Esophagus squamous epithelium (tissue), 5 donors: ENCODE data around the gene POLR2I. TPM values are rescaled to one million over a fixed set of nuclear protein-coding genes. Genes with fewer than 3 reads are reported as not detected.
"Not testable (repeated sequence)": the region's sequence is repeated elsewhere in the genome, so short reads cannot be mapped to it uniquely, and the experiment has no call there.

Experiments used
- DNase-seq: peaks from one replicate; lab custom pipeline; 2025; lab: John Stamatoyannopoulos, UW
- H3K27ac ChIP-seq, 4 donors: fragments of 200-600 bp; sonication (generic); one replicate each; pipeline ENCODE4 v1.5.1; 2016 to 2019; ENCODE audit warnings: mild to moderate bottlenecking in 1 of 4
- H3K27me3 ChIP-seq, 4 donors: fragments of 200-600 bp; sonication (generic); 1 replicate in 3 of 4; 2 replicates in 1 of 4; pipeline versions ENCODE4 v1.5.1 to v1.6.0; 2017 to 2021; ENCODE audit warnings: antibody characterized with exemption in 1 of 4
- H3K36me3 ChIP-seq, 3 donors: fragments of 200-600 bp; sonication (generic); one replicate each; pipeline ENCODE4 v1.5.1; 2016 to 2019
- H3K4me1 ChIP-seq, 3 donors: fragments of 200-600 bp; sonication (generic); one replicate each; pipeline ENCODE4 v1.5.1; 2017 to 2019
- H3K4me3 ChIP-seq, 4 donors: fragments of 200-600 bp; sonication (generic); 1 replicate in 3 of 4; 2 replicates in 1 of 4; pipeline ENCODE4 v1.5.1; 2016 to 2019; ENCODE audit warnings: mild to moderate bottlenecking in 2 of 4, moderate library complexity in 1 of 4
- H3K9me3 ChIP-seq, 3 donors: fragments of 200-600 bp; sonication (generic); one replicate each; pipeline ENCODE4 v1.5.1; 2016 to 2019
- POLR2A ChIP-seq, 4 donors: fragments of 450-650 bp; IDR thresholded peaks; one replicate each; pipeline ENCODE4 v1.6.1; 2017; ENCODE audit warnings: antibody characterized with exemption in 4 of 4, mild to moderate bottlenecking in 4 of 4, moderate library complexity in 3 of 4
- WGBS, 2 donors: methylation state at CpG; one replicate each; pipeline ENCODE4 v1.1.5; 2018; 5-methylcytosine and 5-hydroxymethylcytosine counted together
- intact Hi-C: fragments of 100-400 bp; cut with DNase I; formaldehyde crosslinking; loops from one replicate; pipeline ENCODE4 v1.15.0; 2022
- total RNA-seq, 4 donors: library from RNA; depleted of rRNA; stranded (reverse); fragments of >200 nt; gene quantifications; one replicate each; pipeline ENCODE4 v1.1.0, GENCODE V29; 2016
- TF ChIP-seq, protein P1 (sequence below), 6 experiments: fragments of 450-650 bp in 4 of 6; fragments of 200-600 bp in 2 of 6; sonication (generic) in 2 of 6; IDR thresholded peaks; one replicate each; pipeline ENCODE4 v1.5.1; 2016 to 2019; ENCODE audit warnings: antibody characterized with exemption in 6 of 6, mild to moderate bottlenecking in 4 of 6, moderate library complexity in 4 of 6
- donor health status: DM: yes; HTN: yes; CAD: no.

The POLR2I gene
- total RNA-seq, 4 donors from 2014 or later, result 41.7 to 58.0 (median 47.6) TPM

DNA sequence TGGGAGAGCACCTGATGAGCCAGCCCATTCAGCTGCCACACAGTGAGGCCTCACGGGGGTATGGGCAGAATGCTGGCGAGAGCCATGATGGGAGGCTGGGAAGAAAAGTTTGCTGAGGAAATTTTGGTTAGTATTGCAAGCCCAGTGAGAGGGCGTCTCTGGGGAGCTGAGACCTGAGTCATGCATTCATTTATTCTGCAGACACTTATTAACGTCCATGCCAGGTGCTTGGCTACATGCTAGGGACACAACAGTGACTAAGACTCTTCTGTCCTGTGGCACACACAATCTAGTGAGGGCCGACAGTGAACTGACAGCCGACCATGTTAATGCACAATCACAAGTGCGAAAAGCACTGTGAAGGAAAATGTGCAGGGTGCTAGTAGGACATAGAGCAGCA, 32.8 kb downstream of the POLR2I start:
- TF ChIP-seq POLR2A (IDR thresholded peaks at IDR 0.05), result no peak
- TF ChIP-seq, protein P1, sequence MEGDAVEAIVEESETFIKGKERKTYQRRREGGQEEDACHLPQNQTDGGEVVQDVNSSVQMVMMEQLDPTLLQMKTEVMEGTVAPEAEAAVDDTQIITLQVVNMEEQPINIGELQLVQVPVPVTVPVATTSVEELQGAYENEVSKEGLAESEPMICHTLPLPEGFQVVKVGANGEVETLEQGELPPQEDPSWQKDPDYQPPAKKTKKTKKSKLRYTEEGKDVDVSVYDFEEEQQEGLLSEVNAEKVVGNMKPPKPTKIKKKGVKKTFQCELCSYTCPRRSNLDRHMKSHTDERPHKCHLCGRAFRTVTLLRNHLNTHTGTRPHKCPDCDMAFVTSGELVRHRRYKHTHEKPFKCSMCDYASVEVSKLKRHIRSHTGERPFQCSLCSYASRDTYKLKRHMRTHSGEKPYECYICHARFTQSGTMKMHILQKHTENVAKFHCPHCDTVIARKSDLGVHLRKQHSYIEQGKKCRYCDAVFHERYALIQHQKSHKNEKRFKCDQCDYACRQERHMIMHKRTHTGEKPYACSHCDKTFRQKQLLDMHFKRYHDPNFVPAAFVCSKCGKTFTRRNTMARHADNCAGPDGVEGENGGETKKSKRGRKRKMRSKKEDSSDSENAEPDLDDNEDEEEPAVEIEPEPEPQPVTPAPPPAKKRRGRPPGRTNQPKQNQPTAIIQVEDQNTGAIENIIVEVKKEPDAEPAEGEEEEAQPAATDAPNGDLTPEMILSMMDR (IDR thresholded peaks at IDR 0.05), result no peak
- H3K4me1 ChIP-seq, result peaks cover 0 to 10% (median 3%) of the 10 kb centered on the region in 3 donors
- no peak for DNase-seq
- no peak overlapping the region for H3K27ac ChIP-seq
- WGBS, 2 donors, result 47 to 84% methylated on average over 4 to 5 of the region's 7 CpGs
- no peaks in the 10 kb centered on the region for H3K27me3 ChIP-seq
- no peaks in the 10 kb centered on the region for H3K36me3 ChIP-seq
- no peaks in the 10 kb centered on the region for H3K9me3 ChIP-seq
- intact Hi-C loops, result no loop called here
- no peak overlapping the region for H3K4me3 ChIP-seq

- no peak for TF ChIP-seq POLR2A (IDR thresholded peaks at IDR 0.05)
- TF ChIP-seq, protein P1 (IDR thresholded peaks at IDR 0.05), result no peak
- no peak for DNase-seq
- no peaks in the 10 kb centered on the region for H3K27me3 ChIP-seq
- peaks cover 0 to 10% (median 3%) of the 10 kb centered on the region in 3 donors for H3K4me1 ChIP-seq
- no peak overlapping the region for H3K4me3 ChIP-seq
- intact Hi-C loops, result no loop called here
- H3K36me3 ChIP-seq, result no peaks in the 10 kb centered on the region
- no peaks in the 10 kb centered on the region for H3K9me3 ChIP-seq
- no peak overlapping the region for H3K27ac ChIP-seq
- WGBS, 2 donors, result 41 to 62% methylated on average over 2 to 3 of the region's 3 CpGs
These were observed 33.3 kb downstream of the POLR2I start for GRCh38 chr19:36081385-36081784.

GRCh38 chr19:36079389-36079945, 35.2 kb downstream of the POLR2I start:
- intact Hi-C loops, result no loop called here
- Histone ChIP-seq H3K36me3 (no peaks in the 10 kb centered on the region), H3K9me3 (no peaks in the 10 kb centered on the region), H3K27me3 (no peaks in the 10 kb centered on the region), H3K4me1 (peaks cover 0 to 10% (median 3%) of the 10 kb centered on the region in 3 donors), H3K27ac (no peak overlapping the region), H3K4me3 (no peak overlapping the region)
- TF ChIP-seq POLR2A (IDR thresholded peaks at IDR 0.05), result no peak
- TF ChIP-seq, protein P1 (IDR thresholded peaks at IDR 0.05), result no peak
- 96 to 99% methylated on average over 3 of the region's 3 CpGs for WGBS, 2 donors
- no peak for DNase-seq

- H3K4me1 ChIP-seq, result peaks cover 0 to 18% (median 11%) of the 10 kb centered on the region in 3 donors
- DNase-seq, result no peak
- H3K27me3 ChIP-seq, result no peaks in the 10 kb centered on the region
- TF ChIP-seq, protein P1 (IDR thresholded peaks at IDR 0.05), result no peak
- no peak for TF ChIP-seq POLR2A (IDR thresholded peaks at IDR 0.05)
- no peaks in the 10 kb centered on the region for H3K9me3 ChIP-seq
- WGBS, 2 donors, result 88 to 93% methylated on average over 10 of the region's 10 CpGs
- H3K27ac ChIP-seq, result no peak overlapping the region
- no peak overlapping the region for H3K4me3 ChIP-seq
- intact Hi-C loops, result no loop called here
- no peaks in the 10 kb centered on the region for H3K36me3 ChIP-seq
These were observed 41.4 kb downstream of the POLR2I start for GRCh38 chr19:36073121-36073876.

GRCh38 chr19:36072081-36072480, 42.6 kb downstream of the POLR2I start:
- H3K36me3 ChIP-seq, result peaks cover 0 to 7% (median 0%) of the 10 kb centered on the region in 3 donors
- intact Hi-C loops, result no loop called here
- H3K27me3 ChIP-seq, result no peaks in the 10 kb centered on the region
- H3K9me3 ChIP-seq, result no peaks in the 10 kb centered on the region
- no peak overlapping the region for H3K27ac ChIP-seq
- no peak for DNase-seq
- peaks cover 0 to 18% (median 11%) of the 10 kb centered on the region in 3 donors for H3K4me1 ChIP-seq
- WGBS, 2 donors, result 81 to 92% methylated on average over 6 to 8 of the region's 8 CpGs
- no peak for TF ChIP-seq POLR2A (IDR thresholded peaks at IDR 0.05)
- TF ChIP-seq, protein P1 (IDR thresholded peaks at IDR 0.05), result no peak
- no peak overlapping the region for H3K4me3 ChIP-seq

GRCh38 chr19:36068810-36069499, 45.7 kb downstream of the POLR2I start:
- H3K27me3 ChIP-seq, H3K4me3 ChIP-seq, H3K36me3 ChIP-seq, DNase-seq, H3K27ac ChIP-seq, intact Hi-C loops, H3K9me3 ChIP-seq: not testable (repeated sequence)
- peaks cover 0 to 18% (median 11%) of the 10 kb centered on the region in 3 donors for H3K4me1 ChIP-seq
- no CpG with 5 or more reads among the region's 57 CpGs for WGBS, 2 donors
